ENCODE results near the gene SLC5A2.
A peak's percentile ranks its signal among the peaks of the same experiment; 100 is the strongest.

The SLC5A2 gene

DNA sequence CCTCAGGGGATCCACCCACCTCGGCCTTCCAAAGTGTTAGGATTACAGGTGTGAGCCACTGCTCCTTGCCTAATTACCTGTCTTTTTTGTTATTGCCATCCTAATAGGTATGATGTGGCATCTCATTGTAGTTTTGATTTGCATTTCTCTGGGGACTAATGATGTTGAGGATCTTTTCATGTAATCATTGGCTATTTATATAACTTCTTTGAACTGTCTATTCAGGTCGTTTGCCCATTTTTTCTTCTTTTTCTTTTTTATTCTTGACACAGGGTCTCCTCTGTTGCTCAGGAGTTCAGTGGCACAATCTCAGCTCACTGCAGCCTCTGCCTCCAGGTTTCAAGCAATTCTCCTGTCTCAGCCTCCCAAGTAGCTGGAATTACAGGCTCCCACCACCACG is 12.3 kb upstream of the SLC5A2 start:
- H3K9me3 ChIP-seq (ENCODE audit: control insufficient read depth, insufficient read depth, low read depth, low read length) = no peaks in the 10 kb centered on the region
- H3K4me3 ChIP-seq (ENCODE audit: low read depth, low read length) = no peak overlapping the region
- CTCF ChIA-PET = interaction anchor here (1.1 kb wide), 1 partner anchor 10 kb away, joined by 5 read pairs; no protein-coding TSS in a partner anchor
- H3K36me3 ChIP-seq (ENCODE audit: control insufficient read depth in 2 of 2, insufficient read depth in 1 of 2, low read length in 2 of 2) = peaks cover 0 to 26% of the 10 kb centered on the region in 2 experiments; a peak in 1 of 3 replicates
- POLR2A ChIA-PET = no interaction called here
- no peak overlapping the region for H3K27ac ChIP-seq (ENCODE audit: extremely low read depth, low read depth, low read length)
- H3K4me1 ChIP-seq (ENCODE audit: control insufficient read depth, insufficient read depth, low read length) = no peaks in the 10 kb centered on the region
- TF ChIP-seq ZNF248 (tag by site-specific recombination; IDR thresholded peaks at IDR 0.05) (no peak), ZNF175 (tag by site-specific recombination; IDR thresholded peaks at IDR 0.05) (no peak), ZNF19 (tag by site-specific recombination; IDR thresholded peaks at IDR 0.05; ENCODE audit: low read depth) (no peak), ZNF561 (tag by site-specific recombination; IDR thresholded peaks at IDR 0.05; ENCODE audit: borderline replicate concordance) (no peak), ZNF391 (tag by site-specific recombination; IDR thresholded peaks at IDR 0.05; ENCODE audit: borderline replicate concordance, low read depth) (no peak), ZNF701 (tag by site-specific recombination; IDR thresholded peaks at IDR 0.05) (no peak), ZBTB48 (tag by site-specific recombination; IDR thresholded peaks at IDR 0.05) (no peak), ZNF585B (tag by site-specific recombination; IDR thresholded peaks at IDR 0.05) (no peak), ZNF37A (tag by site-specific recombination; IDR thresholded peaks at IDR 0.05) (no peak), ZFP69B (tag by site-specific recombination; IDR thresholded peaks at IDR 0.05) (no peak)
- TF ChIP-seq, protein P1, sequence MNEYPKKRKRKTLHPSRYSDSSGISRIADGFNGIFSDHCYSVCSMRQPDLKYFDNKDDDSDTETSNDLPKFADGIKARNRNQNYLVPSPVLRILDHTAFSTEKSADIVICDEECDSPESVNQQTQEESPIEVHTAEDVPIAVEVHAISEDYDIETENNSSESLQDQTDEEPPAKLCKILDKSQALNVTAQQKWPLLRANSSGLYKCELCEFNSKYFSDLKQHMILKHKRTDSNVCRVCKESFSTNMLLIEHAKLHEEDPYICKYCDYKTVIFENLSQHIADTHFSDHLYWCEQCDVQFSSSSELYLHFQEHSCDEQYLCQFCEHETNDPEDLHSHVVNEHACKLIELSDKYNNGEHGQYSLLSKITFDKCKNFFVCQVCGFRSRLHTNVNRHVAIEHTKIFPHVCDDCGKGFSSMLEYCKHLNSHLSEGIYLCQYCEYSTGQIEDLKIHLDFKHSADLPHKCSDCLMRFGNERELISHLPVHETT (tag by site-specific recombination; IDR thresholded peaks at IDR 0.05) = no peak
- TF ChIP-seq, protein P2, sequence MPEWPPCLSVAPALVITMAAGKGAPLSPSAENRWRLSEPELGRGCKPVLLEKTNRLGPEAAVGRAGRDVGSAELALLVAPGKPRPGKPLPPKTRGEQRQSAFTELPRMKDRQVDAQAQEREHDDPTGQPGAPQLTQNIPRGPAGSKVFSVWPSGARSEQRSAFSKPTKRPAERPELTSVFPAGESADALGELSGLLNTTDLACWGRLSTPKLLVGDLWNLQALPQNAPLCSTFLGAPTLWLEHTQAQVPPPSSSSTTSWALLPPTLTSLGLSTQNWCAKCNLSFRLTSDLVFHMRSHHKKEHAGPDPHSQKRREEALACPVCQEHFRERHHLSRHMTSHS (tag by site-specific recombination; IDR thresholded peaks at IDR 0.05) = no peak
- TF ChIP-seq, protein P3, sequence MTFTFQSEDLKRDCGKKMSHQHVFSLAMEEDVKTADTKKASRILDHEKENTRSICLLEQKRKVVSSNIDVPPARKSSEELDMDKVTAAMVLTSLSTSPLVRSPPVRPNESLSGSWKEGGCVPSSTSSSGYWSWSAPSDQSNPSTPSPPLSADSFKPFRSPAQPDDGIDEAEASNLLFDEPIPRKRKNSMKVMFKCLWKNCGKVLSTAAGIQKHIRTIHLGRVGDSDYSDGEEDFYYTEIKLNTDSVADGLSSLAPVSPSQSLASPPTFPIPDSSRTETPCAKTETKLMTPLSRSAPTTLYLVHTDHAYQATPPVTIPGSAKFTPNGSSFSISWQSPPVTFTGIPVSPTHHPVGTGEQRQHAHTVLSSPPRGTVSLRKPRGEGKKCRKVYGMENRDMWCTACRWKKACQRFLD (tag by site-specific recombination; IDR thresholded peaks at IDR 0.05) = no peak
- TF ChIP-seq, protein P4, sequence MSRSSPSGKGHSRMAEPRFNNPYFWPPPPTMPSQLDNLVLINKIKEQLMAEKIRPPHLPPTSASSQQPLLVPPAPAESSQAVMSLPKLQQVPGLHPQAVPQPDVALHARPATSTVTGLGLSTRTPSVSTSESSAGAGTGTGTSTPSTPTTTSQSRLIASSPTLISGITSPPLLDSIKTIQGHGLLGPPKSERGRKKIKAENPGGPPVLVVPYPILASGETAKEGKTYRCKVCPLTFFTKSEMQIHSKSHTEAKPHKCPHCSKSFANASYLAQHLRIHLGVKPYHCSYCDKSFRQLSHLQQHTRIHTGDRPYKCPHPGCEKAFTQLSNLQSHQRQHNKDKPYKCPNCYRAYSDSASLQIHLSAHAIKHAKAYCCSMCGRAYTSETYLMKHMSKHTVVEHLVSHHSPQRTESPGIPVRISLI (tag by site-specific recombination; IDR thresholded peaks at IDR 0.05) = no peak

DNA sequence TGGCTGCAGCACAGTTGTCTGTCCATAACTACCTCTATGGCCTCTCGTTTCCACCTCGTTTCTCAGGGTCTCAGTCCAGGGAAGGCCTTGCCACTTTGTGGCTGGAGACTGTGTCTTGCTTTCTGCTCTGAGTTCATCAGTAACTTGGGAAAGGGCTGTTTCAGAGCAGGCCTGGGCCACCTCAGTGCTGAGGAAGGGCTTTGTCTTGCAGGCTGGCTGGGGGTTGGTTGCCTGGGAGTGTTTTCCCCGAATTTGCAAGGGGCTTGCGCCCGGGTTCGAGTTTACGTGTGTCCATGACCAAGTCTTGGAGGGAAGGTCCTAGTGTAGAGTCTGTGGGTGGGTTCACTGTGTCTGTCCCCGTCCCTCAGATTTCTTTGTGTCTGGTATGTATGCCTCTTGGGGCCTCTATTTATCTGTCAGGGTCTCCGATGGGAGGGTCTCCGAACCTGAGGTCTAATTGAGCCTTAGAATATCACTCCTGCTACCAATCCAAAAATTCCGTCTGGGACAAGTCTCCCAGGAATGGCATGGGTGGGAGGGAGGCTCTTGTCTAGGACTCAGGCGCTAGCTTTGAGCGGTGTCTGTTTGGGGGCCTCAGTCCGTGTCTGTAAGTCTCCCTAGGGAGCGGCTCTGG is 11.6 kb upstream of the SLC5A2 start:
- ChIA-PET CTCF (no interaction called here), POLR2A (interaction anchor here (0.7 to 1.2 kb wide), 2 partner anchors 11 to 12 kb away, joined by 3 read pairs; partner anchors contain the start of gene ARMC5)
- no peaks in the 10 kb centered on the region for H3K9me3 ChIP-seq (ENCODE audit: control insufficient read depth, insufficient read depth, low read depth, low read length)
- H3K27ac ChIP-seq (ENCODE audit: extremely low read depth, low read depth, low read length) = no peak overlapping the region
- H3K36me3 ChIP-seq (ENCODE audit: control insufficient read depth in 2 of 2, insufficient read depth in 1 of 2, low read length in 2 of 2) = peaks cover 0 to 20% of the 10 kb centered on the region in 2 experiments; a peak in 1 of 3 replicates
- H3K4me1 ChIP-seq (ENCODE audit: control insufficient read depth, insufficient read depth, low read length) = no peaks in the 10 kb centered on the region
- peak overlapping the region; percentile 47 for H3K4me3 ChIP-seq (ENCODE audit: low read depth, low read length)
- TF ChIP-seq ZNF302 (tag by site-specific recombination; IDR thresholded peaks at IDR 0.05; ENCODE audit: low read depth) = no peak
- peak; percentile 75 for TF ChIP-seq IKZF3 (tag by site-specific recombination; IDR thresholded peaks at IDR 0.05)
- TF ChIP-seq, protein P5, sequence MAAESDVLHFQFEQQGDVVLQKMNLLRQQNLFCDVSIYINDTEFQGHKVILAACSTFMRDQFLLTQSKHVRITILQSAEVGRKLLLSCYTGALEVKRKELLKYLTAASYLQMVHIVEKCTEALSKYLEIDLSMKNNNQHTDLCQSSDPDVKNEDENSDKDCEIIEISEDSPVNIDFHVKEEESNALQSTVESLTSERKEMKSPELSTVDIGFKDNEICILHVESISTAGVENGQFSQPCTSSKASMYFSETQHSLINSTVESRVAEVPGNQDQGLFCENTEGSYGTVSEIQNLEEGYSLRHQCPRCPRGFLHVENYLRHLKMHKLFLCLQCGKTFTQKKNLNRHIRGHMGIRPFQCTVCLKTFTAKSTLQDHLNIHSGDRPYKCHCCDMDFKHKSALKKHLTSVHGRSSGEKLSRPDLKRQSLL (tag by site-specific recombination; IDR thresholded peaks at IDR 0.05) = peak; percentile 52; the same call in 1 of the 2 replicates
